Astrocyte (in vitro differentiated cells and primary cell): ENCODE data around the gene HERC2. TPM values are rescaled to one million over a fixed set of nuclear protein-coding genes. Genes with fewer than 3 reads are reported as not detected.
A peak's percentile ranks its signal among the peaks of the same experiment; 100 is the strongest.

Experiments
- DNase-seq: peaks from one replicate; pipeline ENCODE4 v3.0.0-alpha.2; 2010; ENCODE audit warnings: low read depth
- FAIRE-seq: peaks from 2 replicates; lab custom pipeline; 2011; peaks lifted over from hg19 to GRCh38; lab: Jason Lieb, UNC
- H2AFZ ChIP-seq: 2 replicates; pipeline ENCODE4 v1.6.0; 2012; ENCODE audit warnings: low read depth, low read length, inconsistent platforms
- H3K27ac ChIP-seq: 2 replicates; pipeline ENCODE4 v1.5.1; 2011; ENCODE audit warnings: low read depth, low read length, inconsistent platforms
- H3K27me3 ChIP-seq: 2 replicates; pipeline ENCODE4 v1.6.0; 2011; ENCODE audit warnings: low read length, inconsistent platforms; ENCODE audit not compliant: insufficient read depth
- H3K36me3 ChIP-seq: 2 replicates; pipeline ENCODE4 v1.5.1; 2011; ENCODE audit warnings: low read length, inconsistent platforms; ENCODE audit not compliant: insufficient read depth
- H3K4me1 ChIP-seq: 2 replicates; pipeline ENCODE4 v1.5.1; 2011; ENCODE audit warnings: low read length, inconsistent platforms; ENCODE audit not compliant: insufficient read depth
- H3K4me2 ChIP-seq: 2 replicates; pipeline ENCODE4 v1.6.0; 2012; ENCODE audit warnings: low read length, inconsistent platforms
- H3K4me3 ChIP-seq: 2 replicates; pipeline ENCODE4 v1.5.1; 2011; ENCODE audit warnings: low read depth, mild to moderate bottlenecking, low read length, inconsistent platforms; ENCODE audit not compliant: insufficient read depth
- H3K79me2 ChIP-seq: 2 replicates; pipeline ENCODE4 v1.6.0; 2012; ENCODE audit warnings: mild to moderate bottlenecking, low read length, inconsistent platforms; ENCODE audit not compliant: insufficient read depth
- H3K9ac ChIP-seq: 2 replicates; pipeline ENCODE4 v1.6.0; 2012; ENCODE audit warnings: mild to moderate bottlenecking, low read length, inconsistent platforms
- H3K9me3 ChIP-seq: 2 replicates; pipeline ENCODE4 v1.5.1; 2012; ENCODE audit warnings: low read depth, mild to moderate bottlenecking, low read length, inconsistent platforms; ENCODE audit not compliant: insufficient read depth
- H4K20me1 ChIP-seq: 2 replicates; pipeline ENCODE4 v1.6.0; 2012; ENCODE audit warnings: low read length, inconsistent platforms; ENCODE audit not compliant: insufficient read depth
- H3K27ac Mint-ChIP-seq: one replicate; pipeline ENCODE4 v1.8.0; 2021; ENCODE audit warnings: mild to moderate bottlenecking, mixed read lengths; ENCODE audit not compliant: unreplicated experiment
- H3K27me3 Mint-ChIP-seq: one replicate; pipeline ENCODE4 v1.8.0; 2021; ENCODE audit warnings: low read depth, mixed read lengths; ENCODE audit not compliant: unreplicated experiment
- H3K36me3 Mint-ChIP-seq: one replicate; pipeline ENCODE4 v1.8.0; 2021; ENCODE audit warnings: low read depth, mixed read lengths; ENCODE audit not compliant: unreplicated experiment
- H3K4me1 Mint-ChIP-seq: one replicate; pipeline ENCODE4 v1.8.0; 2021; ENCODE audit warnings: low read depth, mixed read lengths; ENCODE audit not compliant: unreplicated experiment
- H3K4me3 Mint-ChIP-seq: one replicate; pipeline ENCODE4 v1.8.0; 2021; ENCODE audit warnings: mild to moderate bottlenecking, moderate library complexity, mixed read lengths; ENCODE audit not compliant: unreplicated experiment
- H3K9me3 Mint-ChIP-seq: one replicate; pipeline ENCODE4 v1.8.0; 2021; ENCODE audit warnings: mild to moderate bottlenecking, mixed read lengths; ENCODE audit not compliant: unreplicated experiment
- EZH2 ChIP-seq: IDR thresholded peaks from 2 replicates; pipeline ENCODE4 v1.6.1; 2012; ENCODE audit warnings: mild to moderate bottlenecking, low read length, inconsistent platforms; ENCODE audit not compliant: insufficient read depth
- total RNA-seq: library from RNA; stranded (reverse); gene quantifications from 2 replicates; pipeline ENCODE4 v1.2.1, GENCODE V29; 2021
- TF ChIP-seq, protein P1 (sequence below): IDR thresholded peaks from 2 replicates; pipeline ENCODE4 v1.5.1; 2011; ENCODE audit warnings: low read depth, mild to moderate bottlenecking, inconsistent platforms, low read length, moderate library complexity; ENCODE audit not compliant: insufficient read depth

HERC2 gene
- total RNA-seq, 1 donor from 2014 or later, result 61.5 TPM

DNA sequence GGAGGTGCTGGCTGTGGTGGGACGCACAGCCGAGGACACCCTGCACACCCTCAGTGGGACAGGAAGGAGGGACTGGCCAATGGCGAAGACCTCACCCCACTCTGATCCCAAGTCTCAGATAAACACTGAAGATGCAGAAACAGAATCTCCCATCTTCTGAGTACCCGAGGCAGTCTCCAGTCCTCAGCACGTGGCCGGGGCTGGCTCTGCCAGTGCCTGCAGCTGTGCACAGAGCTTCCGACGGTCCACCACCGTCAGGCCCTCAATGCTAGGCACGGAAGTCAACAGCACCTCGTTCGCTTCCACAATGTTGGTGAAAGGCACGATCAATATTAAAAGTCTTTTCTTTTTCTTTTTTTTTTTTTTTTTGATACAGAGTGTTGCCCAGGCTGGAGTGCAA, 206.1 kb downstream of the HERC2 start:
- H3K36me3 ChIP-seq, result peaks cover 26% of the 10 kb centered on the region
- no peak for DNase-seq
- no peaks in the 10 kb centered on the region for H3K9me3 ChIP-seq

DNA sequence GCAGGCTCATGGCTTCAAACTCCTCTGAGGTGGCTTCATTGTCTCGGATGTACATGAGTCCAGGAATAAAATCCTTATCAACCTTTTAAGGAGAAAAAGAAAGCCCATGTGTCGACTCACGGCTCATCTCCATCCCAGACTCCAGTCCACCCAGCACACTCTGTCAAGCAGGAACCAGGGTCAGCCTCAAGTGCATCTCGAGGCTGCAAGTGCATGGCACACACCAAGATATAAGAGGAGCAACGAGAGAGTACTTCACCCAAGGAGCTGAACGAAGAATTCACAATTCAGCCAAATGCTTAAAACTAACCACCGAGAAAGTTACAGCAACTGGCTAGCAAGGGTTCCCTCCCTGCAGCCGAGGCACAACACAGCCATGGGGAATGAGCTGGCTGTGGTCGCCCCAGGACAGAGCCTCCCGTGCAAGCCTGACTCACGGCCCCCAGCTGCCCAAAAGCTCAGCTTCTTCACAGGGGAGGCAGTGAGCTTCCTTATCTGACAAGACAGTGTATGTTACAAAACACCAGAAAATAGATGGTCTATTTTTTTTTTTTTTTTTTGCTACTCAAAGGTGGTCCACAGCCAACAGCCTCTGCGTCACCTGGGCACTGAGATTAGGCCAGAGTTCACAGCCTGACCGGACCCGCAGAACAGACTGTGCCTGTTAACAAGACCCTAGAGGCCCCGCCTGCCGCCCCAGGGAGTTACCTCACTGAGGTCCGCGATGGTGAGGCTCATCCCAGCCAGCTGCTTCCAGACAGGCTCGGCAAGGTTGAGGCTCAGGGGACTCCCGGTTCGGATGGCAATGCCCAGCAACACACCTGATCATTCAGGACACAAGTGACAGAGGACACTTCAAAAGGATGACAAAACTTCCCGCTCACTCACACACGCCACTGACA, 207.0 kb downstream of the HERC2 start:
- Mint-ChIP-seq H3K27ac (no peak overlapping the region), H3K4me3 (no peak overlapping the region), H3K9me3 (no peaks in the 10 kb centered on the region), H3K4me1 (peaks cover 11% of the 10 kb centered on the region), H3K36me3 (peaks cover 37% of the 10 kb centered on the region), H3K27me3 (no peaks in the 10 kb centered on the region)
- no peak overlapping the region for H3K27ac ChIP-seq
- H3K79me2 ChIP-seq, result no peaks in the 10 kb centered on the region
- H3K9ac ChIP-seq, result no peak overlapping the region
- DNase-seq (no peak), FAIRE-seq (no peak)
- no peak overlapping the region for H2AFZ ChIP-seq
- no peak for TF ChIP-seq EZH2
- TF ChIP-seq, protein P1, sequence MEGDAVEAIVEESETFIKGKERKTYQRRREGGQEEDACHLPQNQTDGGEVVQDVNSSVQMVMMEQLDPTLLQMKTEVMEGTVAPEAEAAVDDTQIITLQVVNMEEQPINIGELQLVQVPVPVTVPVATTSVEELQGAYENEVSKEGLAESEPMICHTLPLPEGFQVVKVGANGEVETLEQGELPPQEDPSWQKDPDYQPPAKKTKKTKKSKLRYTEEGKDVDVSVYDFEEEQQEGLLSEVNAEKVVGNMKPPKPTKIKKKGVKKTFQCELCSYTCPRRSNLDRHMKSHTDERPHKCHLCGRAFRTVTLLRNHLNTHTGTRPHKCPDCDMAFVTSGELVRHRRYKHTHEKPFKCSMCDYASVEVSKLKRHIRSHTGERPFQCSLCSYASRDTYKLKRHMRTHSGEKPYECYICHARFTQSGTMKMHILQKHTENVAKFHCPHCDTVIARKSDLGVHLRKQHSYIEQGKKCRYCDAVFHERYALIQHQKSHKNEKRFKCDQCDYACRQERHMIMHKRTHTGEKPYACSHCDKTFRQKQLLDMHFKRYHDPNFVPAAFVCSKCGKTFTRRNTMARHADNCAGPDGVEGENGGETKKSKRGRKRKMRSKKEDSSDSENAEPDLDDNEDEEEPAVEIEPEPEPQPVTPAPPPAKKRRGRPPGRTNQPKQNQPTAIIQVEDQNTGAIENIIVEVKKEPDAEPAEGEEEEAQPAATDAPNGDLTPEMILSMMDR, result no peak
- H3K9me3 ChIP-seq, result no peaks in the 10 kb centered on the region
- peaks cover 7% of the 10 kb centered on the region for H3K4me1 ChIP-seq
- H4K20me1 ChIP-seq, result peaks cover 29% of the 10 kb centered on the region
- H3K4me3 ChIP-seq, result no peak overlapping the region
- H3K36me3 ChIP-seq, result peaks cover 17% of the 10 kb centered on the region
- peak overlapping the region; percentile 26 for H3K4me2 ChIP-seq
- no peaks in the 10 kb centered on the region for H3K27me3 ChIP-seq

More for the DNA sequence above, 206.1 kb downstream of the HERC2 start:
- Histone ChIP-seq H3K27me3 (no peaks in the 10 kb centered on the region), H3K4me3 (no peak overlapping the region), H3K27ac (no peak overlapping the region), H4K20me1 (peaks cover 29% of the 10 kb centered on the region), H3K79me2 (no peaks in the 10 kb centered on the region), H3K4me1 (peaks cover 7% of the 10 kb centered on the region), H3K9ac (no peak overlapping the region), H2AFZ (no peak overlapping the region), H3K4me2 (no peak overlapping the region)
- no peak for FAIRE-seq
- no peaks in the 10 kb centered on the region for H3K9me3 Mint-ChIP-seq
- H3K27me3 Mint-ChIP-seq, result no peaks in the 10 kb centered on the region
- H3K27ac Mint-ChIP-seq, result no peak overlapping the region
- H3K4me1 Mint-ChIP-seq, result peaks cover 11% of the 10 kb centered on the region
- no peak overlapping the region for H3K4me3 Mint-ChIP-seq
- H3K36me3 Mint-ChIP-seq, result peaks cover 37% of the 10 kb centered on the region
- TF ChIP-seq EZH2, result no peak
- TF ChIP-seq, protein P1, result no peak

DNA sequence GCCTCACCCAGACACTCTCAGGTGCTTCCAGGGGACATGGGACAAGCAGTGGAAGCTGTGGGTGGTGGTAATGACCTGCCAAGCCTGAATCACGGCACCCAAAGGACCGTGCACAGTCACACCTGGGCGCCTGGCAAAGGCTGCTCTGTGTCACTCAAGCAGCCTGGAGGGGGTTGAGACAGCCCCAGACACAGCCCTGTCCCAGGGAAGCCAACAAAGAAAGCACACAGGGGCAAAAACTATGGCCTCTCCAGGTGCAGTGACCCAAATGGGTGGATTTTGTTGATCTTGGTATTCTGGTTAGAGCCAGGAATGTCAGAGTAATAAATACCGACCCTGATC, 207.9 kb downstream of the HERC2 start:
- peaks cover 29% of the 10 kb centered on the region for H4K20me1 ChIP-seq
- no peaks in the 10 kb centered on the region for H3K27me3 ChIP-seq
- peaks cover 37% of the 10 kb centered on the region for H3K36me3 Mint-ChIP-seq
- no peak overlapping the region for H3K4me2 ChIP-seq
- FAIRE-seq (no peak), DNase-seq (no peak)
- H3K4me1 ChIP-seq, result peaks cover 7% of the 10 kb centered on the region
- no peak overlapping the region for H3K4me3 Mint-ChIP-seq
- peaks cover 11% of the 10 kb centered on the region for H3K4me1 Mint-ChIP-seq
- H3K27ac ChIP-seq, result no peak overlapping the region
- no peak overlapping the region for H3K4me3 ChIP-seq
- H3K9ac ChIP-seq, result no peak overlapping the region
- no peaks in the 10 kb centered on the region for H3K9me3 Mint-ChIP-seq
- no peak for TF ChIP-seq EZH2
- TF ChIP-seq, protein P1, result no peak
- H3K79me2 ChIP-seq, result no peaks in the 10 kb centered on the region
- no peak overlapping the region for H2AFZ ChIP-seq
- peak overlapping the region; percentile 12 for H3K27ac Mint-ChIP-seq
- H3K36me3 ChIP-seq, result peaks cover 15% of the 10 kb centered on the region
- H3K27me3 Mint-ChIP-seq, result no peaks in the 10 kb centered on the region
- H3K9me3 ChIP-seq, result no peaks in the 10 kb centered on the region
